ENCODE measurements around the gene BRSK2.

BRSK2 gene

GRCh38 chr11:1397146-1397861 lies 7.6 kb downstream of the BRSK2 start:
- DNase-seq (ENCODE audit: low read depth in 2 of 2) = no peak

- DNase-seq (ENCODE audit: low read depth in 2 of 2) = no peak
Measured at GRCh38 chr11:1397862-1398527, 8.3 kb downstream of the BRSK2 start.

- DNase-seq (ENCODE audit: low read depth in 2 of 2) = no peak
Measured at GRCh38 chr11:1398528-1399235, 8.9 kb downstream of the BRSK2 start.

GRCh38 chr11:1399386-1400316 lies 9.9 kb downstream of the BRSK2 start:
- no peak for DNase-seq (ENCODE audit: low read depth in 2 of 2)

- DNase-seq (ENCODE audit: low read depth in 2 of 2) = no peak
Measured at GRCh38 chr11:1400317-1401170, 10.8 kb downstream of the BRSK2 start.

GRCh38 chr11:1401171-1401445 lies 11.4 kb downstream of the BRSK2 start:
- no peak for DNase-seq (ENCODE audit: low read depth in 2 of 2)

GRCh38 chr11:1401656-1402221 lies 12.0 kb downstream of the BRSK2 start:
- DNase-seq (ENCODE audit: low read depth in 2 of 2) = no peak

- no peak for DNase-seq (ENCODE audit: low read depth in 2 of 2)
Measured at GRCh38 chr11:1402355-1403077, 12.8 kb downstream of the BRSK2 start.

- no peak for DNase-seq (ENCODE audit: low read depth in 2 of 2)
Measured at GRCh38 chr11:1403078-1403620, 13.4 kb downstream of the BRSK2 start.

GRCh38 chr11:1403721-1404460 lies 14.2 kb downstream of the BRSK2 start:
- DNase-seq (ENCODE audit: low read depth in 2 of 2) = no peak

GRCh38 chr11:1404461-1405185 lies 14.9 kb downstream of the BRSK2 start:
- no peak for DNase-seq (ENCODE audit: low read depth in 2 of 2)

GRCh38 chr11:1405186-1406020 lies 15.7 kb downstream of the BRSK2 start:
- DNase-seq (ENCODE audit: low read depth in 2 of 2) = no peak

- no peak for DNase-seq (ENCODE audit: low read depth in 2 of 2)
Measured at GRCh38 chr11:1406571-1407485, 17.1 kb downstream of the BRSK2 start.

GRCh38 chr11:1407668-1408067 lies 17.9 kb downstream of the BRSK2 start:
- DNase-seq (ENCODE audit: low read depth in 2 of 2) = no peak

- DNase-seq (ENCODE audit: low read depth in 2 of 2) = no peak
Measured at GRCh38 chr11:1408346-1408745, 18.6 kb downstream of the BRSK2 start.

GRCh38 chr11:1409108-1409851 lies 19.5 kb downstream of the BRSK2 start:
- no peak for DNase-seq (ENCODE audit: low read depth in 2 of 2)
